T-helper 2 cell treated with Interferon-gamma antibody and Interleukin-4, amounts not matched to agents 5 μg/mL and 100 μg/mL, for 36 hours (primary cell): Measurements from ENCODE around the gene RBMXL2.

Experiments used
- DNase-seq: peaks from one replicate; pipeline ENCODE4 v3.0.0; 2021; ENCODE audit warnings: low spot score
- H3K27ac Mint-ChIP-seq: one replicate; pipeline ENCODE4 v1.8.0; 2021; ENCODE audit warnings: mild to moderate bottlenecking, mixed read lengths
- H3K27me3 Mint-ChIP-seq: one replicate; pipeline ENCODE4 v1.8.0; 2021; ENCODE audit warnings: low read depth, mixed read lengths
- H3K36me3 Mint-ChIP-seq: one replicate; pipeline ENCODE4 v1.8.0; 2021; ENCODE audit warnings: low read depth, mixed read lengths
- H3K4me1 Mint-ChIP-seq: one replicate; pipeline ENCODE4 v1.8.0; 2021; ENCODE audit warnings: low read depth, mixed read lengths
- H3K4me3 Mint-ChIP-seq: one replicate; pipeline ENCODE4 v1.8.0; 2022; ENCODE audit warnings: mild to moderate bottlenecking, moderate library complexity, mixed read lengths
- H3K9me3 Mint-ChIP-seq: one replicate; pipeline ENCODE4 v1.8.0; 2021; ENCODE audit warnings: mixed read lengths

The RBMXL2 gene

DNA sequence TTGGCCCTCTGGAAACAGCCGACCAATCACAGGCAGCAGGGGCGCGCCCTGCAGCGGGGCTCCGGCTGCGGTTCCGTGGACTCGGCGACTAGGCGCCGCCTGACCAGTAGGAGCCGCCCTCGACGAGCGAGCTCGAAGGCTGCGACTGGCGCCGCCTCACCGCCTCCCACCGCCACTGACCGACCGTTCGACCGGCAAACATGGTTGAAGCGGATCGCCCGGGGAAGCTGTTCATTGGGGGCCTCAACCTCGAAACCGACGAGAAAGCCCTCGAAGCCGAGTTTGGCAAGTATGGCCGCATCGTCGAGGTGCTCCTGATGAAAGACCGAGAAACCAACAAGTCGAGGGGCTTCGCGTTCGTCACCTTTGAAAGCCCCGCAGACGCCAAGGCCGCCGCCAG is at the start of gene RBMXL2:
Gene RBMXL2, plus strand, starts transcription at position 78 of the 400 bp plus-strand sequence. Its CDS starts 123 bp downstream, at position 201.
- H3K36me3 Mint-ChIP-seq, result no peaks in the 10 kb centered on the region
- H3K4me1 Mint-ChIP-seq, result no peaks in the 10 kb centered on the region
- no peak within 1 kb of the TSS for H3K27ac Mint-ChIP-seq
- no peak for DNase-seq
- no peaks in the 10 kb centered on the region for H3K9me3 Mint-ChIP-seq
- peaks cover 3% of the 10 kb centered on the region for H3K27me3 Mint-ChIP-seq
- H3K4me3 Mint-ChIP-seq, result no peak within 1 kb of the TSS

DNA sequence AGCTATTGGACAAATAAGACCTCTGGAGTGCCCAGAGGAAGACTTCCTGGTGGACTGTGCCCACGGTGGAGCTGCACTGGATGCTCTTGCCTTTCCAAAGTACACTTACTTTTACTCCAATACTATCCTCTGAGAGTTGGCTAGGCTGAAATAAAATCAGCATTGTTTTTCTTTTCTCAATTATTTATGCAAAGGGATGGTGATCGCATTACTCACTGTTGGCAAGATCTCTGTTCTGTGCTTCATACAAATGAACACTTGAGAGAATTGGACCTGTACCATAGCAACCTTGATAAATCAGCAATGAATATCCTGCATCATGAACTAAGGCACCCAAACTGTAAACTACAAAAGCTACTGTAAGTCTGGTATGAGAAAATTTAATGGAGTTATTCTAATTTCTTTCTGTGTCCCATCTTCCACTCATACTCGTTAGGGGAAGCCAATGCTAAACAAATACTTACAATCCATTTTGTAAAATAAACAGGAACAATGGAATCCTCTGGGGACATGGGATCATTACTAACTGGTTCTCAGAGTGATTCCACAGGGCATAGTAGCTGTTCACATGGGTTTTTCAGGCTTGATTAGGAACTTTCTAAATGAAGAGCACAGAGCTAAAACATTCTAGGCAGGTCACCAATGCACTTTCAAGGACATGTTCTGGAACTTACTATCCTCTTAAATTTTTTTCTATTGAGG is 42.2 kb upstream of the RBMXL2 start:
- no peak for DNase-seq

DNA sequence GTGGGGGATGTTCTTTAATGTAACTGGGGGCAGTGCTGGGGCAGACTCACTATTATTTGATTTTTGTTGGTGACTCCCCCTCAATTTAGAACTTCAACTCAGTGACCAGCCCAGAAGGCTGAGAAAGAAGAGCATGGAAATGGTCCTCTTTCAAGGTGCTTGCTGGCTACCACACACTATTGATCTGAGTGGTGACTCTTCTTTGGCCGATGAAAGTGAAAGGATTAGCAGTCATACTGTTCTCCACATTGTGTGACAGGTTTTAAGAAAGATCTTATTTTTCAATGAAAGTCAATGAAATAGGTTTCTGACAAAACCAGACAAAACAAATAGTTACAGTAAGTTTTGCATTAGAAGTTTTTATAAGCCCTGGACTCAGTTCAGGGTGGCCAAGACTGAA is 38.6 kb upstream of the RBMXL2 start:
- Mint-ChIP-seq H3K27ac (no peak overlapping the region), H3K4me3 (no peak overlapping the region), H3K4me1 (no peaks in the 10 kb centered on the region), H3K9me3 (no peaks in the 10 kb centered on the region), H3K36me3 (no peaks in the 10 kb centered on the region), H3K27me3 (no peaks in the 10 kb centered on the region)
- DNase-seq, result no peak

More for the DNA sequence above, 42.2 kb upstream of the RBMXL2 start:
- Mint-ChIP-seq H3K9me3 (no peaks in the 10 kb centered on the region), H3K27me3 (no peaks in the 10 kb centered on the region), H3K36me3 (no peaks in the 10 kb centered on the region), H3K4me3 (no peak overlapping the region), H3K27ac (no peak overlapping the region), H3K4me1 (no peaks in the 10 kb centered on the region)

DNA sequence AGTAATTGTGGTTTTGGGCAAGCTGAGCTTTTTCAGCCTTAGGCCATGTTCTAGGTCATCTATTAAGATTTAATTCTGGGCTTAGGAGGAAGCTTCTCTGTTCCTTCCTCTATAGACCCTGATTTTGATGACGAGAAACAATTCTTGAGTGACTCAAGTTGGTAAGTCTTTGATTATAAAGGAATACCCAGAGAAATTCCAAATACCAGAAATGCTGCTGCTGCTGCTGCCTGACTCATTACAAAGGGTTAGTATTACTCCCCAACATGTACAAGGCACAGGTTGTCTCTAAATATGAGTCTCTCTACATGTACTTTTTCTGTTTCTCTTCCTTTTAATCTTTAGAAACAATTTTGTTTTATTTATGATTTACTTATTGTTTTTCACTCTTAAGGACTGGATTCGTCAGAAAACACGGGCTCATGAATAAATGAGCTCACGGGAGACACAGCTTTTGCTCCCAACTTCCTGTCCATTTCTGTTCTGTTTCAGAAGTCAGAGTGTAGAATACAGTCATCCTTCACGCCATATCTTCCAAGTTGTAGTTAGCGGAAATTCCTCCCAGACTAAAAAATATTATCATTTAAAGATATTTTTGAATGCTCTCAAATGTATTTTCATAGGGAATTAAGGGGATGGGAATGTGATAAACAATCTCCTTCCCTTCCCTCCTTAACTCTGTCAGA is 31.8 kb upstream of the RBMXL2 start:
- Mint-ChIP-seq H3K27ac (no peak overlapping the region), H3K4me1 (no peaks in the 10 kb centered on the region), H3K27me3 (no peaks in the 10 kb centered on the region), H3K4me3 (no peak overlapping the region), H3K36me3 (no peaks in the 10 kb centered on the region), H3K9me3 (no peaks in the 10 kb centered on the region)
- no peak for DNase-seq

DNA sequence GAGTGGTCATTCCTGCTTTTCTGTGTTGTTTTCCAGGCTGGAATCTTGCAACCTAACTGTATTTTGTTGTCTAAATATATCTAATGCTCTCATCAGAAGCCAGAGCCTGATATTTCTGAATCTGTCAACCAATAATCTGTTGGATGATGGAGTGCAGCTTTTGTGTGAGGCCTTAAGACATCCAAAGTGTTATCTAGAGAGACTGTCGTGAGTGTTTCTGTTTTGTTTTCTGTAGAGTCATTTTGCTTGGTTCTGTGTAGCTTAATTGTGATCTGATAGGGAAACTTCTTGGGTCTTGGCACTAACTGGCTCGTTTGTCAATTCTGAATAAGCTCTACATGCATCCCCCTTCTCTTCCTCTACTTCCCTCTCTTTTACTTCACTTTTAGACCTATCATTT is 31.2 kb upstream of the RBMXL2 start:
- no peak for DNase-seq
- Mint-ChIP-seq H3K36me3 (no peaks in the 10 kb centered on the region), H3K9me3 (no peaks in the 10 kb centered on the region), H3K27me3 (no peaks in the 10 kb centered on the region), H3K4me1 (no peaks in the 10 kb centered on the region), H3K4me3 (no peak overlapping the region), H3K27ac (no peak overlapping the region)

DNA sequence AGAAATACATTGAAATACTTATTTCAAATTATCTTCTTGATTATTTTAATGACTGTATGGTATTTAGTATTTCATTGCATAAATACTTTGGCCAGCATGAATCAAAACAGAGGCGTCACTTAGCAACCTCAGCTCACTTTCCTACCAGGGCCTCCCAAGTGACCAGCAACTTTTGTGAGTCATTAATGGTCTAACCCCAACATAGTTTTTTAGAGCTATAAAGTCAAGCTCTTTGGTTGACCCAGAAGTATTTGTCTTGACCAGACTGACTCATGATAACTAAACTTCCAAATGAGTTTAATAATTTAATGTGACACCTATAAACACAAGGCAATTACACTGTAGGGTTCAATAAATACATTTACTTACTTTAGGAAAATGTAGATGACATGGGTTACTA is 27.9 kb upstream of the RBMXL2 start:
- no peaks in the 10 kb centered on the region for H3K27me3 Mint-ChIP-seq
- no peak for DNase-seq
- H3K36me3 Mint-ChIP-seq, result no peaks in the 10 kb centered on the region
- H3K4me3 Mint-ChIP-seq, result no peak overlapping the region
- H3K27ac Mint-ChIP-seq, result no peak overlapping the region
- no peaks in the 10 kb centered on the region for H3K4me1 Mint-ChIP-seq
- H3K9me3 Mint-ChIP-seq, result no peaks in the 10 kb centered on the region

DNA sequence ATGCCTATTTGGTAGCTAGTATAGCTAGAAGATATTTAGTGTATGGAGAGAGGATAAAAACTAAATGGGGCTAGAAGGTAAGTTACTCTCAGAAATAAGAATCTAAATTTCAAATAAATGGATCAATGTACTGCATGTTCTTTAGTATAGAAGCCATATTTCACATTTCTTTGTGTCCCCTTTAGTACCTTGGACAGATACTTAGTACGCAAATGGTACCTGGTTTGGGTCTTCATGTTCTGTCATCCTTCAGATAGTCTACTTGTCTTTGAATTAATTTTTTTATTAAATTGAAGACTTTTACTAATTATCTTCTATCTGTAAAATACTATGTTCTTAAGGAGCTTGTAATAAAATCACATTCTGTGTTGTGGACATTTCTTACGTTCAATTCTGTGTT is 26.3 kb upstream of the RBMXL2 start:
- Mint-ChIP-seq H3K27ac (no peak overlapping the region), H3K4me1 (no peaks in the 10 kb centered on the region), H3K9me3 (no peaks in the 10 kb centered on the region), H3K36me3 (no peaks in the 10 kb centered on the region), H3K27me3 (no peaks in the 10 kb centered on the region), H3K4me3 (no peak overlapping the region)
- no peak for DNase-seq

DNA sequence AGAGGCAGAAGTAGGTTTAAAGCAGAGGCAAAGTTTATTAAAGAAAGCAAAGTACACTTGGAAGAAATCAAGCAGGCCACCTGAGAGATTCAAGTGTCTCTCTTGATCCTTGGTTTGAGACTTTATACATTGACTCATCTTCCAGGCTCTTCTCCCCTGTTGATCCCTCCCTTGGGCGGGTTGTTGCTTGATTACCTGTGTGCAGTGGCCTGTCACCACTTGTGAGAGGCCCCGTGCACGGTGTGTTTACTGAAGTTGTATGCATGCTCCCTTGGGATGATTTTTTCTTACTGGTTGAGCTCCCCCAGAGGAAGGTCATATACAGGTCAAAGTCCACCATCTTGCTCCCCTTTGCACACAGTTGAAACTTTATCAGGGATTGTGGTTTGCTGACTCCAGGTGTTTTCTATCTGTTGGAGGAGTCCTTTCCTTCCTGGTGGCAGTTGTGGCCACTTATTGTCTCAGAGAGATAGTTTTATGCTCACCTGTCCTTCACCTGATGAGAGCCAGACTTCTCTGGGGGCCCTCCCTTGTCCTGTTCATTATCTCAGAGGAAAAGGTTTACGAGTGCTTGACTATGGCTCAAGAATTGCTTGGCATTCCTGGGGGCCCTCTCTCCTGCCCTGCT is 16.3 kb upstream of the RBMXL2 start:
- Mint-ChIP-seq H3K4me1 (no peaks in the 10 kb centered on the region), H3K36me3 (no peaks in the 10 kb centered on the region), H3K27me3 (no peaks in the 10 kb centered on the region), H3K4me3 (no peak overlapping the region), H3K27ac (no peak overlapping the region), H3K9me3 (no peaks in the 10 kb centered on the region)
- DNase-seq, result no peak

DNA sequence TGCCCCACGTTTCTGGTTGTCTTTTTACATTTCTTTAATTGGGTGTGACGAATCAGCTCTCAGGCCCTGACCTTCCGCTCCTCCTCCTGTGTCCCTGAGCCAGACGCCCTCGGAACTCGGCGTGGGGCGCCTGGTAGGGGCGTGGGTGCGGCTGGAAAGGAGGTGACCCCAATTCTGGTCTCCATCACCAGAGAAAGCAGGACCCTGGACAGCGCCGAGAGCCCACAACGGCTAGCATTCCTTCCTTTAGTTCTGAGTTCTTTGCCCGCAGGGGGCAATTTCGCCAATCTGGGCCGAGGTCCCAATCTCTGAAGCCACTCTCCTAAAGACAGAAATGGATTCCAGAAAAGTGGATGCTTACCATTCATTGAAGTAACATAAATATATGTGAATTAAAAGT is 11.7 kb upstream of the RBMXL2 start:
- H3K4me1 Mint-ChIP-seq, result no peaks in the 10 kb centered on the region
- DNase-seq, result no peak
- H3K27ac Mint-ChIP-seq, result no peak overlapping the region
- H3K9me3 Mint-ChIP-seq, result no peaks in the 10 kb centered on the region
- no peak overlapping the region for H3K4me3 Mint-ChIP-seq
- H3K36me3 Mint-ChIP-seq, result no peaks in the 10 kb centered on the region
- H3K27me3 Mint-ChIP-seq, result no peaks in the 10 kb centered on the region

DNA sequence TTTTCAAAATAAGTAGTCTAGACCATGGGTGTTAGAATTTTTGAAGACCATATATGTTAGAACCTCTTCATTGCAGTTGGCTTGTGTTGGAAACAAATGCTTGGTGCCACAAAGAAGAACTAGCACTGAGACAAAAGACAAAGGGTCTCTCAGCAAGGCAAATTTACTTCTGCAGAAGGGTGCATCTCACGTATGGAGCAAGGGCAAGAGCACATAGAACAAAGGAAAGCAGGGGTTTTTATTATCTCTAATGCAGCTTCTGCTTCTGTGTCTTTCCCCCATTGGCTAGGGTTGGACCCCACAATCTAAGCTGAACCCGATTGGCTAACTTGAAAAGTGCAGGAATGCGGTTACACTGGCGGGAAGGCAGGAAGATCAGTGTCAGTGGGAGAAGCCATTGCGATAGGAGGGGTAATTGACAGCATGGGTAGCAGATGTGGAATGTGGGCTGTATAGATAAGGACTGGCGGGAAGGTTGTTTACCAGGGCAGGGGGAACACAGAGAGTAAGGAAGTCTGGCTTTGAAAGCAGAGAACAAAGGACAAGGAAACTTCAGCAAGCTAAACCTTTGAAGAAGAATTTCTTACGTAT is 9.2 kb upstream of the RBMXL2 start:
- Mint-ChIP-seq H3K4me1 (no peaks in the 10 kb centered on the region), H3K27me3 (no peaks in the 10 kb centered on the region), H3K36me3 (no peaks in the 10 kb centered on the region), H3K4me3 (no peak overlapping the region), H3K9me3 (no peaks in the 10 kb centered on the region), H3K27ac (no peak overlapping the region)
- DNase-seq, result no peak

DNA sequence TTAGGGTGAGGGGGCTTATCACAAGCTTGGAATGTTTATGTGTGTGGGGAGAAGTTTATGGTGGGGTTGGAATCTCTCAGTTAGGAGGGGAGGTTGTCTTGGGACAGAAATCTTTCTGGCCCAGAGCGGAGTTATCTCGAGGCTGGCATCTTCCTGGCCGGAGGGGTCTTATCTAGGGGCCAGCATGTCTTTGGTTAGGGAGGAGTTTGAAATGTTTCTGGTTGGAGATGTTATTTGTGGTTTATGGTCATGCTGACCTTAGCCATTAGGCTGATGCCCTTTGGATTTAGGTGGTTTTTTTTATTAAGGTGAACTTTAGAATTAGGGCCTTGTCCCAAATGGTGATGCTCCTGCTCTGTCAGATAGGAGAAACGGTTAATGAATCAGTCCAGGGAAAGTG is 7.9 kb upstream of the RBMXL2 start:
- H3K4me1 Mint-ChIP-seq, result no peaks in the 10 kb centered on the region
- H3K36me3 Mint-ChIP-seq, result no peaks in the 10 kb centered on the region
- H3K27me3 Mint-ChIP-seq, result no peaks in the 10 kb centered on the region
- DNase-seq, result no peak
- H3K9me3 Mint-ChIP-seq, result no peaks in the 10 kb centered on the region
- no peak overlapping the region for H3K27ac Mint-ChIP-seq
- no peak overlapping the region for H3K4me3 Mint-ChIP-seq

DNA sequence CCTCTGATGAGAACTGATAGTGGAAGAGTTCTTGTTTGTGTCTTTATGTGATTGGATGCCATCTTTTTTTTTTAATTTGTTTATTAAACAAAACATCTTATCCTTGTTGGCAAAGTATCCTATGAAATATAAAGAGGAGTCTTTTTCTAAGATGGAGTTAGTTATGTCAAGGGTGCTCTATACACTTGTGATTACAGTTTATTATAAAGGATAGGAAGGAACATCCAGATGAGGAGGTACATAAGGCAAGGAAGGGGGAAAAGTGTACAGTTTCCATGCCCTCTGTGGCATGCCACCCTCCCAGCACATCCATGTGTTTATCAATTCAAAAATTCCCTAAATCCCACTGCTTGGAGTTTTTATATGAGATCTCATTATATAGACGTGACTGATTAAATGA is 7.4 kb upstream of the RBMXL2 start:
- H3K4me1 Mint-ChIP-seq, result no peaks in the 10 kb centered on the region
- no peak for DNase-seq
- no peaks in the 10 kb centered on the region for H3K27me3 Mint-ChIP-seq
- no peak overlapping the region for H3K27ac Mint-ChIP-seq
- H3K4me3 Mint-ChIP-seq, result no peak overlapping the region
- H3K36me3 Mint-ChIP-seq, result no peaks in the 10 kb centered on the region
- no peaks in the 10 kb centered on the region for H3K9me3 Mint-ChIP-seq

DNA sequence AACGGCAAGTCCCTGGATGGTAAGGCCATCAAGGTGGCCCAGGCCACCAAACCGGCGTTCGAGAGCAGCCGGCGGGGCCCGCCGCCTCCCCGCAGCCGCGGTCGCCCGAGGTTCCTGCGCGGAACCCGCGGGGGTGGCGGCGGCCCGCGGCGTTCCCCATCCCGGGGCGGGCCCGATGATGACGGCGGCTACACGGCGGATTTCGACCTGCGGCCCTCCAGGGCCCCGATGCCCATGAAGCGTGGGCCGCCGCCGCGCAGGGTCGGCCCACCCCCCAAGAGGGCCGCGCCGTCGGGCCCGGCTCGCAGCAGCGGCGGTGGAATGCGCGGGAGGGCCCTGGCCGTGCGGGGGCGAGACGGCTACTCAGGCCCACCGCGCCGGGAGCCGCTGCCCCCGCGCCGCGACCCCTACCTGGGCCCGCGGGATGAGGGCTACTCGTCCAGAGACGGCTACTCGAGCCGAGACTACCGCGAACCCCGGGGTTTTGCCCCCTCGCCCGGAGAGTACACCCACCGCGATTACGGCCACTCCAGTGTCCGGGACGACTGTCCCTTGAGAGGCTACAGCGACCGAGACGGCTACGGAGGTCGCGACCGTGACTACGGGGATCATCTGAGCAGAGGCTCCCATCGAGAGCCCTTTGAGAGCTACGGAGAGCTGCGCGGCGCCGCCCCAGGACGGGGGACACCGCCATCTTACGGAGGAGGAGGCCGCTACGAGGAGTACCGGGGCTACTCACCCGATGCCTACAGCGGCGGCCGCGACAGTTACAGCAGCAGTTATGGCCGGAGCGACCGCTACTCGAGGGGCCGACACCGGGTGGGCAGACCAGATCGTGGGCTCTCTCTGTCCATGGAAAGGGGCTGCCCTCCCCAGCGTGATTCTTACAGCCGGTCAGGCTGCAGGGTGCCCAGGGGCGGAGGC is 792 bp downstream of the RBMXL2 start:
- Mint-ChIP-seq H3K27ac (no peak overlapping the region), H3K9me3 (no peaks in the 10 kb centered on the region), H3K36me3 (no peaks in the 10 kb centered on the region), H3K4me3 (no peak overlapping the region), H3K4me1 (no peaks in the 10 kb centered on the region), H3K27me3 (peaks cover 5% of the 10 kb centered on the region)
- no peak for DNase-seq
